Astrocyte of the spinal cord (primary cell): Measurements from ENCODE around the gene CTBS.

Source experiments
- DNase-seq: peaks from one replicate; pipeline ENCODE4 v3.0.0; 2011; ENCODE audit warnings: low read depth, low spot score
- H3K4me3 ChIP-seq: 2 replicates; pipeline ENCODE4 v1.5.1; 2011; ENCODE audit warnings: low read depth, mild to moderate bottlenecking, low read length, moderate library complexity
- in situ Hi-C: cut with HindIII; loops from 2 replicates; pipeline ENCODE4 v1.10.0; 2017; ENCODE audit warnings: low sequenced_read_pairs
- TF ChIP-seq, protein P1 (sequence below): IDR thresholded peaks from 2 replicates; pipeline ENCODE4 v1.5.1; 2012; ENCODE audit warnings: low read depth, mild to moderate bottlenecking, low read length, inconsistent platforms

CTBS gene

DNA sequence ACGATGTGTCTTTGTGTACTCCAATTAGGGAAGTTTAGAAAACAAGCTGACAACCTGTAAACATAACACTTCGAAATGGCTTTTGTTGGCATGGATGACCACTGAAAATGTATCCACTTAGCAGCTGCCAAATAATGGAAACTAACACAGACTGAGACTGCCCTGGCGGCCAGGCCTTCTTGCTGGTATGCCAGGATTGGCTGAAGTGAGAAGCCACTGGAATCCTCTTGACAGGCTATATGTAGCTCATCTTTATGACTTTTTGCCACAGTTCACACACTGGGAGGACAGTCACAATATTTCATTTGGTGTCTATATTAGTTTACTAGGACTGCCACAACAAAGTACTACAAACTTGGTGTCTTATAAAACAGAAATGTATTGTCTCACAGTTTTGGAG, 12.9 kb upstream of the CTBS start:
- no peak overlapping the region for H3K4me3 ChIP-seq
- TF ChIP-seq, protein P1, sequence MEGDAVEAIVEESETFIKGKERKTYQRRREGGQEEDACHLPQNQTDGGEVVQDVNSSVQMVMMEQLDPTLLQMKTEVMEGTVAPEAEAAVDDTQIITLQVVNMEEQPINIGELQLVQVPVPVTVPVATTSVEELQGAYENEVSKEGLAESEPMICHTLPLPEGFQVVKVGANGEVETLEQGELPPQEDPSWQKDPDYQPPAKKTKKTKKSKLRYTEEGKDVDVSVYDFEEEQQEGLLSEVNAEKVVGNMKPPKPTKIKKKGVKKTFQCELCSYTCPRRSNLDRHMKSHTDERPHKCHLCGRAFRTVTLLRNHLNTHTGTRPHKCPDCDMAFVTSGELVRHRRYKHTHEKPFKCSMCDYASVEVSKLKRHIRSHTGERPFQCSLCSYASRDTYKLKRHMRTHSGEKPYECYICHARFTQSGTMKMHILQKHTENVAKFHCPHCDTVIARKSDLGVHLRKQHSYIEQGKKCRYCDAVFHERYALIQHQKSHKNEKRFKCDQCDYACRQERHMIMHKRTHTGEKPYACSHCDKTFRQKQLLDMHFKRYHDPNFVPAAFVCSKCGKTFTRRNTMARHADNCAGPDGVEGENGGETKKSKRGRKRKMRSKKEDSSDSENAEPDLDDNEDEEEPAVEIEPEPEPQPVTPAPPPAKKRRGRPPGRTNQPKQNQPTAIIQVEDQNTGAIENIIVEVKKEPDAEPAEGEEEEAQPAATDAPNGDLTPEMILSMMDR = no peak
- no peak for DNase-seq
- in situ Hi-C loops = no loop called here

- H3K4me3 ChIP-seq = no peak overlapping the region
Measured at GRCh38 chr1:84585803-84586202, 11.6 kb upstream of the CTBS start.

GRCh38 chr1:84584126-84584525, 9.9 kb upstream of the CTBS start:
- in situ Hi-C loops = no loop called here
- TF ChIP-seq, protein P1 = no peak
- H3K4me3 ChIP-seq = no peak overlapping the region
- no peak for DNase-seq

More at GRCh38 chr1:84585803-84586202, 11.6 kb upstream of the CTBS start:
- in situ Hi-C loops = no loop called here
- TF ChIP-seq, protein P1 = no peak
- no peak for DNase-seq

DNA sequence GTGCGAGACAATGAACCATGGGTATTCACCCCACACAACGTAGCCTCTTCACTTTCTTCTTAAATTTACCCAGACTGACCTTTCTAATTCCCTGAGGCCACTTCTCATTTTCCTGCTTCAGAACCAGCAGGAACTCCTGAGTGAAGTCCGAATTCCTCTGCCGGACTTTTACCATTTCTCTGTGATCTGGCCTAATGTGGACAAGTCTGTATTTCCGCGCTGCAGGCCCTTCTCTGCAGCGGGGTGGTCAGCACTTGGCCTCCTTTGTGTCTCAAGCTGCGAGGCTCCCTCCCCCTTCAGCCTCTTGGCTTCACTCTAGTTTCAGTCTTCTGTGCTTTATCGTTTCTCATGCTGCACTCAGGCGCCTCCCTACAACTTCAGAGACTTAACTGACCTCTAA, 9.4 kb upstream of the CTBS start:
- TF ChIP-seq, protein P1 = no peak
- in situ Hi-C loops = no loop called here
- H3K4me3 ChIP-seq = no peak overlapping the region
- DNase-seq = peak; percentile 31

DNA sequence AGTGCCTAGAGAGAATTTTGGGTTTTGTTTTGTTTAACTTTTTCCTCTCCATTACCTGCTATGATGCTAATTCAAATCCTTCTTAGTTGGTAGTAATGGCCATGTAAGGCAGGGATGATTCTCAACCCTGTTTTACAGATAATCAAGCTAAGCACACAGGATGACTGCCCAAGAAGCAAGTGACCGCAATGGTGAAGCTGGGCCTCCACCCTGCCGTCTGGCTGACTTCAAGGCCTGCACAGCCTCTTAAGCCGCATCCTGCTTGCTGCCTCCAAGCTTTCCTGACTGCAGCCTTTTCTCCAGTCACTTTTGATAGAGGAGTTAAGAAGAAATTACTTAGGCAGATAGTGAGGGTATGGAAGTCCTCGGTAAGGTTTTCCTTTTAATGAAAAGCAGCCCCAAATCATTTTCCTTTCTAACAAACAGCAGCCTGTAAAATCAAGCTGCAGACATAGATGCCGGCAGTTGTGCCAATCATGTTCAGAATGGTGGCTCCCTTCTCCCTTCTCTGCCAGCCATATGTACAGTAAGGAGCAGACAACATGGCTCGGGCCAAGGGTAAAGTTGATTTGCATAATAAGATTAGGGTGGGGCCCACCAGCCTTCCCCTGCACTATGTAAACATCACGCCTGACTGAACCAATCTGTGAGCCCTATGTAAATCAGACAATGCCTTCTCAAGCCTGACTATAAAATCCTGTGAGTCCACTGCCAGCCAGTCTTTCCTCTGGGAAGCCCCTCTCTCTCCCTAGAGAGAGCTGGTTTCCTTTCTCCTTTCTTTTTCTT, 8.8 kb upstream of the CTBS start:
- TF ChIP-seq, protein P1 = no peak

GRCh38 chr1:84581648-84582047, 7.4 kb upstream of the CTBS start:
- TF ChIP-seq, protein P1 = no peak
- in situ Hi-C loops = no loop called here
- no peak overlapping the region for H3K4me3 ChIP-seq
- DNase-seq = no peak

More for the DNA sequence above, 8.8 kb upstream of the CTBS start:
- H3K4me3 ChIP-seq = no peak overlapping the region
- no peak for DNase-seq
- in situ Hi-C loops = no loop called here
